Endodermal cell (in vitro differentiated cells): Measurements from ENCODE around the gene TIPARP. TPM values are rescaled to one million over a fixed set of nuclear protein-coding genes. Genes with fewer than 3 reads are reported as not detected.

Source experiments
- DNase-seq: peaks from one replicate; pipeline ENCODE4 v3.0.0-alpha.2; 2017
- H3K27ac ChIP-seq: 2 replicates; pipeline ENCODE4 v1.5.1; 2013; ENCODE audit warnings: mild to moderate bottlenecking, low read depth, low read length, moderate library complexity
- H3K27me3 ChIP-seq: 2 replicates; pipeline ENCODE4 v1.6.1; 2013; ENCODE audit warnings: mild to moderate bottlenecking, low read length, moderate library complexity; ENCODE audit not compliant: insufficient read depth, control insufficient read depth, poor library complexity, severe bottlenecking
- H3K36me3 ChIP-seq: 2 replicates; pipeline ENCODE4 v1.7.0; 2013; ENCODE audit warnings: mild to moderate bottlenecking, low read length, moderate library complexity; ENCODE audit not compliant: control insufficient read depth, insufficient read depth
- H3K4me1 ChIP-seq: one replicate; pipeline ENCODE4 v1.7.0; 2013; ENCODE audit warnings: low read length; ENCODE audit not compliant: control insufficient read depth, insufficient read depth
- H3K4me3 ChIP-seq: 2 replicates; pipeline ENCODE4 v1.5.1; 2013; ENCODE audit warnings: mild to moderate bottlenecking, low read length, moderate library complexity
- H3K9ac ChIP-seq: 2 replicates; pipeline ENCODE4 v1.6.1; 2013; ENCODE audit warnings: mild to moderate bottlenecking, low read length, moderate library complexity; ENCODE audit not compliant: poor library complexity, severe bottlenecking; ENCODE audit errors: extremely low read depth
- H3K9me3 ChIP-seq: 2 replicates; pipeline ENCODE4 v1.6.1; 2013; ENCODE audit warnings: mild to moderate bottlenecking, low read length, moderate library complexity; ENCODE audit not compliant: control insufficient read depth
- H3K27ac Mint-ChIP-seq: 2 replicates; pipeline ENCODE4 v1.8.0; 2020; ENCODE audit warnings: mixed read lengths
- H3K27me3 Mint-ChIP-seq: 2 replicates; pipeline ENCODE4 v1.8.0; 2021; ENCODE audit warnings: mild to moderate bottlenecking, mixed read lengths; ENCODE audit not compliant: insufficient read depth
- H3K36me3 Mint-ChIP-seq: 2 replicates; pipeline ENCODE4 v1.8.0; 2020; ENCODE audit warnings: low read depth, mixed read lengths
- H3K4me1 Mint-ChIP-seq: 2 replicates; pipeline ENCODE4 v1.8.0; 2020; ENCODE audit warnings: mixed read lengths
- H3K4me3 Mint-ChIP-seq: 2 replicates; pipeline ENCODE4 v1.8.0; 2020; ENCODE audit warnings: mild to moderate bottlenecking, moderate library complexity, mixed read lengths
- H3K9me3 Mint-ChIP-seq: 2 replicates; pipeline ENCODE4 v1.8.0; 2020; ENCODE audit warnings: mild to moderate bottlenecking, mixed read lengths
- WGBS, 2 experiments: methylation state at CpG; one replicate each; pipeline versions ENCODE4 v1.1.5 to v1.1.7; 2013; ENCODE audit warnings: missing lambda C conversion rate in 2 of 2, mixed read lengths in 1 of 2; ENCODE audit not compliant: insufficient coverage in 1 of 2, insufficient read length in 1 of 2; 5-methylcytosine and 5-hydroxymethylcytosine counted together
- total RNA-seq, 2 donors: library from RNA; stranded (reverse); fragmentation: NEBNext Ultra II Directional in 1 of 2; extraction: Animal tissue kit (Norgen Biotek cat#: 25700) in 1 of 2; gene quantifications; 2 replicates in 1 of 2; 3 replicates in 1 of 2; pipeline ENCODE4 v1.2.1, GENCODE V29; 2021
- TF ChIP-seq, protein P1 (sequence below): fragments of 200-600 bp; sonication (generic); conservative IDR thresholded peaks from 2 replicates; pipeline ENCODE4 v1.5.0; 2021; ENCODE audit warnings: antibody characterized with exemption, mild to moderate bottlenecking

TIPARP gene
- total RNA-seq, 2 donors from 2014 or later, result 27.1 to 34.3 TPM

DNA sequence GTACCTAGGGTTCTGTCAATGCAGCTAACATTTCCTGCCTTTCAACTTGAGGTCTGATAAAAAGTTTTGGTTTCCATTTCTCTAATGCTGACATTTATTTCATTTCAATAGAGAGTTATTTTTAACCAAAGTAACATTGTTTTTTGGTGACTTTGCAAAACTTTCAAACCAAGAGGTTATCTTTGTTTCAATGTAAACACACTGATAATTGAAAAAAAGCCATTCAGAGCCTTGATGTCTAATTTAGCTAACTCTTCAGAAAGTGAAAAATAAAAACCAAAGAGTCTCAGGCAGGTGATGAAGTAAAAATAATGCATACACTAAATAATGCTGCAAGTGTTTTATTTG lies 9.6 kb upstream of the TIPARP start:
- no peak overlapping the region for H3K27ac Mint-ChIP-seq
- Histone ChIP-seq H3K9me3 (no peaks in the 10 kb centered on the region), H3K27ac (no peak overlapping the region), H3K27me3 (no peaks in the 10 kb centered on the region), H3K36me3 (no peaks in the 10 kb centered on the region), H3K4me3 (no peak overlapping the region), H3K4me1 (peaks cover 8% of the 10 kb centered on the region), H3K9ac (no peak overlapping the region)
- no peaks in the 10 kb centered on the region for H3K9me3 Mint-ChIP-seq
- no peaks in the 10 kb centered on the region for H3K27me3 Mint-ChIP-seq
- H3K4me3 Mint-ChIP-seq, result no peak overlapping the region
- DNase-seq, result no peak
- TF ChIP-seq, protein P1, sequence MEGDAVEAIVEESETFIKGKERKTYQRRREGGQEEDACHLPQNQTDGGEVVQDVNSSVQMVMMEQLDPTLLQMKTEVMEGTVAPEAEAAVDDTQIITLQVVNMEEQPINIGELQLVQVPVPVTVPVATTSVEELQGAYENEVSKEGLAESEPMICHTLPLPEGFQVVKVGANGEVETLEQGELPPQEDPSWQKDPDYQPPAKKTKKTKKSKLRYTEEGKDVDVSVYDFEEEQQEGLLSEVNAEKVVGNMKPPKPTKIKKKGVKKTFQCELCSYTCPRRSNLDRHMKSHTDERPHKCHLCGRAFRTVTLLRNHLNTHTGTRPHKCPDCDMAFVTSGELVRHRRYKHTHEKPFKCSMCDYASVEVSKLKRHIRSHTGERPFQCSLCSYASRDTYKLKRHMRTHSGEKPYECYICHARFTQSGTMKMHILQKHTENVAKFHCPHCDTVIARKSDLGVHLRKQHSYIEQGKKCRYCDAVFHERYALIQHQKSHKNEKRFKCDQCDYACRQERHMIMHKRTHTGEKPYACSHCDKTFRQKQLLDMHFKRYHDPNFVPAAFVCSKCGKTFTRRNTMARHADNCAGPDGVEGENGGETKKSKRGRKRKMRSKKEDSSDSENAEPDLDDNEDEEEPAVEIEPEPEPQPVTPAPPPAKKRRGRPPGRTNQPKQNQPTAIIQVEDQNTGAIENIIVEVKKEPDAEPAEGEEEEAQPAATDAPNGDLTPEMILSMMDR, result no peak
- H3K36me3 Mint-ChIP-seq, result no peaks in the 10 kb centered on the region
- peaks cover 15% of the 10 kb centered on the region for H3K4me1 Mint-ChIP-seq

- Histone ChIP-seq H3K36me3 (no peaks in the 10 kb centered on the region), H3K27me3 (no peaks in the 10 kb centered on the region), H3K27ac (no peak overlapping the region), H3K4me1 (peaks cover 8% of the 10 kb centered on the region), H3K9me3 (no peaks in the 10 kb centered on the region), H3K9ac (no peak overlapping the region), H3K4me3 (no peak overlapping the region)
- TF ChIP-seq, protein P1, result no peak
- H3K36me3 Mint-ChIP-seq, result no peaks in the 10 kb centered on the region
- WGBS, 2 experiments, result 83 to 95% methylated on average over 1 to 2 of the region's 2 CpGs
- no peak overlapping the region for H3K4me3 Mint-ChIP-seq
- no peaks in the 10 kb centered on the region for H3K9me3 Mint-ChIP-seq
- no peak overlapping the region for H3K27ac Mint-ChIP-seq
- peaks cover 15% of the 10 kb centered on the region for H3K4me1 Mint-ChIP-seq
- H3K27me3 Mint-ChIP-seq, result no peaks in the 10 kb centered on the region
- no peak for DNase-seq
Observed at GRCh38 chr3:156665291-156665690, 9.1 kb upstream of the TIPARP start.

- TF ChIP-seq, protein P1, result no peak
- no peaks in the 10 kb centered on the region for H3K9me3 ChIP-seq
- H3K4me1 Mint-ChIP-seq, result peaks cover 15% of the 10 kb centered on the region
- 83 to 92% methylated on average over 1 of the region's 1 CpG for WGBS, 2 experiments
- no peaks in the 10 kb centered on the region for H3K27me3 ChIP-seq
- H3K27ac Mint-ChIP-seq, result no peak overlapping the region
- H3K36me3 ChIP-seq, result no peaks in the 10 kb centered on the region
- H3K9ac ChIP-seq, result no peak overlapping the region
- H3K27me3 Mint-ChIP-seq, result no peaks in the 10 kb centered on the region
- peaks cover 8% of the 10 kb centered on the region for H3K4me1 ChIP-seq
- H3K4me3 Mint-ChIP-seq, result no peak overlapping the region
- H3K36me3 Mint-ChIP-seq, result no peaks in the 10 kb centered on the region
- DNase-seq, result no peak
- no peaks in the 10 kb centered on the region for H3K9me3 Mint-ChIP-seq
- no peak overlapping the region for H3K4me3 ChIP-seq
- H3K27ac ChIP-seq, result no peak overlapping the region
Observed at GRCh38 chr3:156666073-156666472, 8.3 kb upstream of the TIPARP start.
